NCI-H1048 (cell line): ENCODE data around the gene MAZ.
"Not testable (repeated sequence)": the region's sequence is repeated elsewhere in the genome, so short reads cannot be mapped to it uniquely, and the experiment has no call there.

ENCODE experiments used
- DNase-seq: peaks from one replicate; lab custom pipeline; 2025; lab: John Stamatoyannopoulos, UW

The MAZ gene

GRCh38 chr16:29784901-29785500, 21.3 kb upstream of the MAZ start:
- no peak for DNase-seq

GRCh38 chr16:29787155-29787554, 19.2 kb upstream of the MAZ start:
- not testable (repeated sequence) for DNase-seq

- DNase-seq, result no peak
Measured at GRCh38 chr16:29789775-29790182, 16.6 kb upstream of the MAZ start.

GRCh38 chr16:29790183-29790948, 16.0 kb upstream of the MAZ start, which contains the start of gene KIF22:
Gene KIF22, plus strand, starts transcription at chr16:29790751. Its CDS starts 9 bp downstream, at chr16:29790760.
- peak; percentile 91 for DNase-seq

- DNase-seq, result no peak
Measured at GRCh38 chr16:29790949-29791844, 15.1 kb upstream of the MAZ start.

- no peak for DNase-seq
Measured at GRCh38 chr16:29791845-29792807, 14.2 kb upstream of the MAZ start.

GRCh38 chr16:29793153-29793552, 13.2 kb upstream of the MAZ start:
- not testable (repeated sequence) for DNase-seq

- no peak for DNase-seq
Measured at GRCh38 chr16:29794231-29794710, 12.1 kb upstream of the MAZ start.

GRCh38 chr16:29802416-29802935, 3.9 kb upstream of the MAZ start:
- no peak for DNase-seq

- no peak for DNase-seq
Measured at GRCh38 chr16:29804020-29804419, 2.3 kb upstream of the MAZ start.

GRCh38 chr16:29804455-29805231, 1.7 kb upstream of the MAZ start:
- no peak for DNase-seq

- peak; percentile 82 for DNase-seq
Measured at GRCh38 chr16:29805232-29806098, 864 bp upstream of the MAZ start.

- DNase-seq, result peak; percentile 34
Measured at GRCh38 chr16:29806641-29807425, 504 bp downstream of the MAZ start.

- DNase-seq, result peak; percentile 60
Measured at GRCh38 chr16:29807426-29808218, 1.3 kb downstream of the MAZ start.

- no peak for DNase-seq
Measured at GRCh38 chr16:29808219-29808900, 2.0 kb downstream of the MAZ start.

- DNase-seq, result no peak
Measured at GRCh38 chr16:29809031-29809747, 2.9 kb downstream of the MAZ start.
